ENCODE results near the gene HSD17B12. TPM values are rescaled to one million over a fixed set of nuclear protein-coding genes. Genes with fewer than 3 reads are reported as not detected.

HSD17B12 gene
- total and polyA plus RNA-seq, 2 of the 4 experiments (the other 2 are of a cell fraction), result 38.0 to 44.6 TPM

GRCh38 chr11:43697679-43698078, 17.1 kb downstream of the HSD17B12 start:
- intact Hi-C loops (cut with micrococcal nuclease), result no loop called here
- Histone ChIP-seq H3K27me3 (ENCODE audit: control insufficient read depth, insufficient read depth, low read length) (no peaks in the 10 kb centered on the region), H3K27ac (ENCODE audit: insufficient read depth, low read length) (no peak overlapping the region), H2AFZ (replicated peaks; ENCODE audit: low read length, poor library complexity) (no peak overlapping the region), H2BK20ac (ENCODE audit: low read depth, low read length) (no peak overlapping the region), H3K56ac (ENCODE audit: extremely low read depth, insufficient read depth, low read length) (no peak overlapping the region), H2BK5ac (ENCODE audit: low read depth, low read length, poor library complexity, severe bottlenecking) (no peak overlapping the region), H3K14ac (replicated peaks; ENCODE audit: low read depth, low read length) (no peak overlapping the region), H3K79me1 (ENCODE audit: low read depth in 1 of 2, low read length in 2 of 2) (peaks cover 26 to 46% of the 10 kb centered on the region in 2 experiments), H2AK5ac (ENCODE audit: low read depth, low read length) (no peak overlapping the region), H4K5ac (ENCODE audit: low read depth, low read length) (no peak overlapping the region), H3K4me3 (ENCODE audit: insufficient read depth, low read depth, low read length) (no peak overlapping the region), H3K4me1 (ENCODE audit: control insufficient read depth, insufficient read depth, low read length) (0 out of 2 replicates have a peak, but pooled peaks cover 2% of the 10 kb centered on the region), H2BK120ac (ENCODE audit: low read depth, low read length) (no peak overlapping the region), H3K36me3 (ENCODE audit: control insufficient read depth, insufficient read depth, low read length) (no peaks in the 10 kb centered on the region), H4K91ac (ENCODE audit: insufficient read depth, low read depth, low read length) (no peak overlapping the region), H3K9ac (ENCODE audit: low read depth, low read length) (no peak overlapping the region), H4K20me1 (ENCODE audit: insufficient read depth, low read length) (peaks cover 10% of the 10 kb centered on the region; the same call in 1 of the 2 replicates), H3K4ac (ENCODE audit: low read depth, low read length) (no peak overlapping the region), H2BK15ac (ENCODE audit: low read depth, low read length) (no peak overlapping the region), H4K8ac (ENCODE audit: low read depth in 2 of 2, low read length in 2 of 2) (no peak overlapping the region), H3K4me2 (ENCODE audit: low read depth, low read length) (no peak overlapping the region), H3K18ac (ENCODE audit: low read depth, low read length) (no peak overlapping the region), H3K23ac (ENCODE audit: low read depth, low read length) (no peak overlapping the region), H3K9me1 (ENCODE audit: insufficient read depth, low read length) (peaks cover 5% of the 10 kb centered on the region), H2AK9ac (replicated peaks; ENCODE audit: low read depth, low read length, poor library complexity) (no peak overlapping the region), H3K9me3 (ENCODE audit: control insufficient read depth, insufficient read depth, low read length) (no peaks in the 10 kb centered on the region)
- TF ChIP-seq RCOR1 (IDR thresholded peaks at IDR 0.05; ENCODE audit: insufficient replicate concordance, low read length), result no peak
- no peak for TF ChIP-seq SMC3 (IDR thresholded peaks at IDR 0.05; ENCODE audit: low read depth, low read length)
- TF ChIP-seq POLR2A (IDR thresholded peaks at IDR 0.05; ENCODE audit: low read depth, low read length), result no peak
- no peak for TF ChIP-seq USF2 (IDR thresholded peaks at IDR 0.05; ENCODE audit: low read depth, low read length)
- TF ChIP-seq CEBPB (IDR thresholded peaks at IDR 0.05; ENCODE audit: low read depth, low read length), result no peak
- TF ChIP-seq MAZ (IDR thresholded peaks at IDR 0.05; ENCODE audit: borderline replicate concordance, low read depth, low read length), result no peak
- TF ChIP-seq RFX5 (IDR thresholded peaks at IDR 0.05; ENCODE audit: low read depth, low read length), result no peak
- no peak for TF ChIP-seq FOS (IDR thresholded peaks at IDR 0.05; ENCODE audit: low read depth, low read length)
- no peak for TF ChIP-seq MXI1 (IDR thresholded peaks at IDR 0.05; ENCODE audit: borderline replicate concordance, low read depth, low read length)
- no peak for TF ChIP-seq BHLHE40 (IDR thresholded peaks at IDR 0.05; ENCODE audit: low read depth, low read length)
- TF ChIP-seq CHD1 (IDR thresholded peaks at IDR 0.05; ENCODE audit: low read depth, low read length), result no peak
- TF ChIP-seq ELK1 (IDR thresholded peaks at IDR 0.05; ENCODE audit: borderline replicate concordance, low read depth, low read length), result no peak
- TF ChIP-seq CTCF (conservative IDR thresholded peaks at IDR 0.05; ENCODE audit: low read depth, low read length), result no peak
- TF ChIP-seq NFE2L2 (IDR thresholded peaks at IDR 0.05; ENCODE audit: low read depth, low read length), result no peak
- TF ChIP-seq RAD21 (IDR thresholded peaks at IDR 0.05; ENCODE audit: low read length), result no peak
- POLR2A ChIA-PET (ENCODE audit: unreplicated experiment), result no interaction called here
- DNase-seq (peak; percentile 64), ATAC-seq (ENCODE audit: low read depth) (peak; percentile 63; the same call in 1 of the 2 replicates)
- no TSS peak for BruUV-seq (replicated peaks)
- dilution Hi-C loops (cut with HindIII; ENCODE audit: low sequenced_read_pairs, unreplicated experiment), result no loop called here
- CTCF ChIA-PET, result no interaction called here
- WGBS, 2 experiments (ENCODE audit: extremely low coverage in 2 of 2, insufficient read length in 1 of 2), result no CpG with 5 or more reads among the region's 1 CpG
- in situ Hi-C loops (cut with MboI; ENCODE audit: low sequenced_read_pairs), result no loop called here

Data from IMR-90 (cell line).